ENCODE data around the gene NEMP1.

- TF ChIP-seq FOXP2 (optimal IDR thresholded peaks at IDR 0.05; ENCODE audit: control extremely low read depth, extremely low read length, insufficient read depth), result no peak
- TF ChIP-seq POLR2AphosphoS5 (IDR thresholded peaks at IDR 0.05; ENCODE audit: borderline replicate concordance, low read depth, low read length), result no peak
- TF ChIP-seq EZH2 (IDR thresholded peaks at IDR 0.05), result no peak
Observed at GRCh38 chr12:57103856-57104255, 25.3 kb upstream of the NEMP1 start.
